ENCODE measurements around the gene GYG2. TPM values are rescaled to one million over a fixed set of nuclear protein-coding genes. Genes with fewer than 3 reads are reported as not detected.

The GYG2 gene
- total RNA-seq, 1 donor from 2014 or later = 1.4 TPM

DNA sequence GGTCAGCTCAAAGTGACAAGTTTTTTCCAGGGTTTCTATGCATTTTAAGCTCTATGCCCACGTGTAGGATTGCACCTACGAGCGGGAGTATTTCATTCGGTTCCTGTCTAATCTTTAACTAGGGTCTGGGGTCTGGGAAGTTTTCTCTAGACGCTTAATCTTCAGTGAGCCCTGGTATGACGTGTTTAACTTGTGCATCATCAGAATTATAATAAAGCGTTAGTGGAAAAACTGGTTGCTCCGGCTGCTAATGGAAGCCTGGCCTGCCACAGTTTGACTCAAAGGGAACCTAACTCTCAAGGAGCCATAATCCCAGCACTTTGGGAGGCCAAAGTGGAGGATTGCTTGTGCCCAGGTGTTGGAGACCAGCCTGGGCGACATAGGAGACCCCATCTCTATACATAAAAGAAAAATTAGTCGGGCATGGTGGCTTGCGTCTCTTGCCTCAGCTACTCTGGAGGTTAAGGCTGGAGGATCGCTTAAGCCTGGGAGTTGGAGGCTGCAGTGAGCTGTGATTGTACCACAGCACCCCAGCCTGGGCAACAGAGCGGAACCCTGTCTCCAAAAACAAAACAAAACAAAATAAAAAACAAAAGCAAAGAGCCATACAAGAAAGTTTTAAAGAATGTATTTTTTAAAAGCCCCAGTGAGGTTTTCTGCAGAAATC, 70.2 kb downstream of the GYG2 start:
- TF ChIP-seq, protein P1, sequence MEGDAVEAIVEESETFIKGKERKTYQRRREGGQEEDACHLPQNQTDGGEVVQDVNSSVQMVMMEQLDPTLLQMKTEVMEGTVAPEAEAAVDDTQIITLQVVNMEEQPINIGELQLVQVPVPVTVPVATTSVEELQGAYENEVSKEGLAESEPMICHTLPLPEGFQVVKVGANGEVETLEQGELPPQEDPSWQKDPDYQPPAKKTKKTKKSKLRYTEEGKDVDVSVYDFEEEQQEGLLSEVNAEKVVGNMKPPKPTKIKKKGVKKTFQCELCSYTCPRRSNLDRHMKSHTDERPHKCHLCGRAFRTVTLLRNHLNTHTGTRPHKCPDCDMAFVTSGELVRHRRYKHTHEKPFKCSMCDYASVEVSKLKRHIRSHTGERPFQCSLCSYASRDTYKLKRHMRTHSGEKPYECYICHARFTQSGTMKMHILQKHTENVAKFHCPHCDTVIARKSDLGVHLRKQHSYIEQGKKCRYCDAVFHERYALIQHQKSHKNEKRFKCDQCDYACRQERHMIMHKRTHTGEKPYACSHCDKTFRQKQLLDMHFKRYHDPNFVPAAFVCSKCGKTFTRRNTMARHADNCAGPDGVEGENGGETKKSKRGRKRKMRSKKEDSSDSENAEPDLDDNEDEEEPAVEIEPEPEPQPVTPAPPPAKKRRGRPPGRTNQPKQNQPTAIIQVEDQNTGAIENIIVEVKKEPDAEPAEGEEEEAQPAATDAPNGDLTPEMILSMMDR (IDR thresholded peaks at IDR 0.05) = no peak
- H3K9me3 ChIP-seq = no peaks in the 10 kb centered on the region
- ATAC-seq (no peak), DNase-seq (no peak)
- H3K4me3 ChIP-seq = no peak overlapping the region
- H3K36me3 ChIP-seq = no peaks in the 10 kb centered on the region
- no peaks in the 10 kb centered on the region for H3K4me1 ChIP-seq
- intact Hi-C loops (cut with DNase I) = no loop called here
- H3K27ac ChIP-seq = peak overlapping the region; percentile 51
- H3K27me3 ChIP-seq = no peaks in the 10 kb centered on the region

- Histone ChIP-seq H3K27ac (no peak overlapping the region), H3K36me3 (no peaks in the 10 kb centered on the region), H3K4me3 (no peak overlapping the region), H3K4me1 (no peaks in the 10 kb centered on the region), H3K9me3 (no peaks in the 10 kb centered on the region), H3K27me3 (no peaks in the 10 kb centered on the region)
- intact Hi-C loops (cut with DNase I) = no loop called here
- no peak for ATAC-seq
- no peak for DNase-seq
- TF ChIP-seq, protein P1 (IDR thresholded peaks at IDR 0.05) = no peak
Measured at GRCh38 chrX:2901367-2902036, 72.8 kb downstream of the GYG2 start.

- ATAC-seq (no peak), DNase-seq (no peak)
- intact Hi-C loops (cut with DNase I) = no loop called here
- H3K27me3 ChIP-seq = no peaks in the 10 kb centered on the region
- H3K9me3 ChIP-seq = no peaks in the 10 kb centered on the region
- H3K36me3 ChIP-seq = peaks cover 7% of the 10 kb centered on the region
- no peak overlapping the region for H3K27ac ChIP-seq
- TF ChIP-seq, protein P1 (IDR thresholded peaks at IDR 0.05) = no peak
- H3K4me1 ChIP-seq = no peaks in the 10 kb centered on the region
- H3K4me3 ChIP-seq = no peak overlapping the region
Measured at GRCh38 chrX:2902841-2903240, 74.1 kb downstream of the GYG2 start.

GRCh38 chrX:2903366-2903765, 74.6 kb downstream of the GYG2 start:
- H3K9me3 ChIP-seq = no peaks in the 10 kb centered on the region
- H3K4me1 ChIP-seq = no peaks in the 10 kb centered on the region
- intact Hi-C loops (cut with DNase I) = no loop called here
- DNase-seq (no peak), ATAC-seq (no peak)
- H3K27me3 ChIP-seq = no peaks in the 10 kb centered on the region
- TF ChIP-seq, protein P1 (IDR thresholded peaks at IDR 0.05) = no peak
- no peak overlapping the region for H3K4me3 ChIP-seq
- H3K27ac ChIP-seq = no peak overlapping the region
- peaks cover 7% of the 10 kb centered on the region for H3K36me3 ChIP-seq

DNA sequence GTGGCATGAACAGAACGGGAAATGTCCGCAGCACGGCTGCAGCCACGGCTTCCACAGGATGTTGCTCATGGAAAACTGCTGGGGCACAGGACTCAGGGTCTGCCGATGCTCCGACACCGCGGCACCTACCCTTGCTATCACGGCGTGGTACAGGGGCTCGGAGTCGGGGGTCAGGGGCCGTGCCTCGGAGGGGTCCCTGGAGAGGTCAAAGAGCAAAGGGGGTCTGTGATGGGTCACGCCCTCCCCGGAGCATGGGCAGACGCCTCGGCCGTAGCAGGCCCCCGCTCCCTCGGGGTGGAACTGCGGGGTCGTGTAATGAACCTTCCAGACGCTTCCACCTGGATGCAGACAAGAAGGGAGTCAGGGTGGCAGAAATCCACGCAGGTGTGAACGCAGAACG, 78.6 kb downstream of the GYG2 start:
- ATAC-seq (no peak), DNase-seq (no peak)

More for the DNA sequence above, 78.6 kb downstream of the GYG2 start:
- Histone ChIP-seq H3K4me1 (no peaks in the 10 kb centered on the region), H3K36me3 (peaks cover 7% of the 10 kb centered on the region), H3K9me3 (no peaks in the 10 kb centered on the region), H3K27ac (no peak overlapping the region), H3K4me3 (no peak overlapping the region), H3K27me3 (no peaks in the 10 kb centered on the region)
- intact Hi-C loops (cut with DNase I) = no loop called here
- TF ChIP-seq, protein P1 (IDR thresholded peaks at IDR 0.05) = no peak
